GM19463 (cell line): Measurements from ENCODE around the gene CEP162.
"Not testable (repeated sequence)": the region's sequence is repeated elsewhere in the genome, so short reads cannot be mapped to it uniquely, and the experiment has no call there.

Experiments used
- ATAC-seq: cut with Tn5 transposase; IDR thresholded peaks from one replicate; pipeline ENCODE4 v1.9.1; 2021; ENCODE audit warnings: mild to moderate bottlenecking, moderate library complexity; ENCODE audit not compliant: unreplicated experiment

The CEP162 gene

DNA sequence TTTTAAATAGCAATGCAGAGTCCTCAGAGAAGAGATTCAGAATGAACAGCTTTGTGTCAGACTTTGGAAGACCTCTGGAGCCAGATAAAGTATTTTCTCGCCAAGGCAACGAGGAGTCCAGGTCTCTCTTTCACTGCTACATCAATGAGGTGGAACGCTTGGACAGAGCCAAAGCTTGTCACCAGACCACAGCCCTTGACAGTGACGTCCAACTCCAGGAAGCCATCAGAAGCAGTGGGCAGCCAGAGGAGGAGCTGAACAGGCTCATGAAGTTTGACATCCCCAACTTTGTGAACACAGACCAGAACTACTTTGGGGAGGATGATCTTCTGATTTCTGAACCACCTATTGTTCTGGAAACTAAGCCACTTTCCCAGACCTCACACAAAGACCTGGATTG is 138.4 kb downstream of the CEP162 start:
- no peak for ATAC-seq

DNA sequence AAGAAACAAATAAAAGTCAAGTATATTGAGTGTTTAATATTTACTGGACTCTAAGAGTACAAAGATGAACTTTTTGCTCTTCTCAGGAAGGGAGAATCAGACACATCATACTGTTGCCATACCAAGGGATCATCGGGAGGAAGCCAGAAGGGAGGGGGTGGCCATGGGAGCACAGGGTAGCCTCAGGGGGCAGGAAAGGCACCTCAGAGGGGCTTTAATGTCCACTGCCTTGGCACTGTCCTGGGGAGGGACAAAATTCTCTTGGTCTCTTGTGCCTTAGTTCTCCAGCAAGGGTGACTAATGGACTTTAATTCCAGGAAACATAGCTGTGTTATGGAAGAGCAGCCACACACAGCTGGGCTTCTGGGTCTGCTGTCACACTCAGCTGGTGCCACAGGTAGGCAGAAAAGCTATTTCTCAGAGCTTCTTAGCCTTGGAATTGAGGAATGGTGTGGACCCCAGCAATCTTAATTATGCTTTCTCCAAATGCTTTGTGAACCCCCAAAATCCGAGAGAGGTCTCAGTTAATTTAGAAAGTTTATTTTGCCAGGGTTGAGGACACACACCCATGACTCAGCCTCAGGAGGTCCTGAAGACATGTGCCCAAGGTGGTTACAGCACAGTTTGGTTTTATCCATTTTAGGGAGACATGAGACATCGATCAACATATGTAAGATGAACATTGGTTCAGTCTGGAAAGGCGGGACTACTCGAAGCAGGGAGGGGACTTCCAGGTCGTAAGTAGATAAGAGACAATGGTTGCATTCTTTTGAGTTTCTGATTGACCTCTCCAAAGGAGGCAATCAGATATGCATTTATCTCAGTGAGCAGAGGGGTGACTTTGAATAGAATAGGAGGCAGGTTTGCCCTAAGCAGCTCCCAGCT is 140.7 kb downstream of the CEP162 start:
- ATAC-seq, result no peak

DNA sequence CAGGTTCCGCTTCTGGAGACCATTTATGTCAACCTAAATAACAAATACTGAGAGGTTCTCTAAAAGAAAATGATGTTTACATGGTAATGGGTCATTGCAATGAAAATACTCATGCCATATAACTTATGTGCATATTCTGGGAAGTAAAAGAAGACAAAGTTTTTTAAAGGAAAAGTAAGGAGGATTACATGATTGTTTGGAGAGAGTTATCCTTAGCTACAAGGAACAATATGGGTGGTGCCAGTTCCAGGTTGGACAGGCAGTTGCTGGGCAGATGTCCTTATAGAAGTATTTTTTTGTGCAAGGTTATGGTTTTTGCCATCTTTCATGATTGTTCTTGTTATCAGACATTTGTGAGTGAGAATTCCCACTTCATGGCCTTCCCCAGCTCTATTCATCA is 141.4 kb downstream of the CEP162 start:
- no peak for ATAC-seq

DNA sequence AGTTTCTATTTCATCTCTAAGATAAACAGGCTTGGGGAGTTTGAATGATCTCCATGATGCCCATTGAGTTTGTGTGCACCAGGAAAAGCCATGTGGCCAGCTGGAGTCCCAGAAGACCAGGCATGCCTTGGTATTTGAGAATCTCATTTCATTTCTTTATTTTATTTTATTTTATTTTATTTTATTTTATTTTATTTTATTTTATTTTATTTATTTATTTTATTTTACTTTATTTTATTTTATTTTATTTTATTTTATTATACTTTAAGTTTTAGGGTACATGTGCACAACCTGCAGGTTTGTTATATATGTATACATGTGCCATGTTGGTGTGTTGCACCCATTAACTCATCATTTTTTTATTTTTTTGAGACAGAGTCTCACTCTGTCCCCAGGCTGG is 142.7 kb downstream of the CEP162 start:
- not testable (repeated sequence) for ATAC-seq

DNA sequence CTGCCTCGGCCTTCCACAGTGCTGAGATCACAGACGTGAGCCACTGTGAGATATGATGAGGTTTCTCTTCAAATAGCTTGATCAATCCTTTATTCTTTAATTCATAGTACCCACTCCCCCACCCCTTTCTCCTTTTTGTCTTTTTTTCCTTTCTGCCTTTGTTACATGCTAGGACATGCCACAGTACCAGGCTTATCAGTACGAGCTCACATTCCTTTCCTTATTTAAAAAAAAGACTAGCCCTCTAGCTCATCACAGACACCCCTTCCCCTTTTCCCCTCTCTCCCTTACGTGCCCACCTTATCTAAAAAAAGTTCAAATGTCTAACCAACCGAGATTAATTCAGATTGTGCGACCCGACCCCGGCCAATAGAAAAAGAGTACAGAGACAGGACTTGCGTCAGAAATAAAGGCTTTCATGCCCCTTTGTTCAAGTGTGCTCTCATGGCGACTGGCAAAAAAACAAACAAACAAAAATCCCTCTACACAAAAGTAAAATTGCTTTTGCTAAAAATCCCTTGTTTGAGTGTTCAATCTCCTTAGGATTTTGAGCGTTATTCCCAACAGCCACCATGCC is 144.7 kb downstream of the CEP162 start:
- no peak for ATAC-seq

DNA sequence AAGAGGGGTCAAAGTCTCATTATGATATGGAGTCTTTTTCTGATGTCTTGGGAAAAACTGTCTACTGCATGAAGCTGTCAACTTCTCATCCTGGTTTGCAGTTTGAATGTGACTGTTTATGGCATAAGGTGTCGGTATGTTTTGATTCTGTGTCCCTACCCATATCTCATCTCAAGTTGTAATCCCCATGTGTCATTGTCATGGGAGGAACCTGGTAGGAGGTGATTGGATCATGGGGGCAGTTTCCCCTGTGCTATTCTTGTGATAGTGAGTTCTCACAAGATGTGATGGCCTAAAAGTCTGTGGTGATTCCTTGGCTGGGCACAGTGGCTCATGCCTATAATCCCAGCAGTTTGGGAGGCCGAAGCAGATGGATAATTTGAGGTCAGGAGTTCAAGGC is 146.2 kb downstream of the CEP162 start:
- ATAC-seq, result no peak

DNA sequence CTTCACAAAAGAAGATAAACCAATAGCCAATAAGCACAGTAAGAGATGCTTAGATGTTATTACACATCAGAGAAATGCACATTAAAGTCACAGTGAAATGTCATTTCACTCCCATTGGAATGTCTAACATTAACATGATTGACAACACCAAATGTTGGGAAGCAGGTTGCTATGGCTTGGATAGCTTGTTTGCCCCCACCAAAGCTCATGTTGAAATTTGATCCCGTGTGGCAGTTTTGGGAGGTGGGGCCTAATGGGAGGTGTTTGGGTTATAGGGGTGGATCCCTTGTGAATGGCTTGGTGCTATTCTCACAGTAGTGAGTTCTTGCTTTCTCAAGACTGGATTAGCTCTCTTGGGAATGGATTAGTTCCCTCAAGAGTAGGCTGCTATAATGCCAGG is 149.1 kb downstream of the CEP162 start:
- no peak for ATAC-seq

DNA sequence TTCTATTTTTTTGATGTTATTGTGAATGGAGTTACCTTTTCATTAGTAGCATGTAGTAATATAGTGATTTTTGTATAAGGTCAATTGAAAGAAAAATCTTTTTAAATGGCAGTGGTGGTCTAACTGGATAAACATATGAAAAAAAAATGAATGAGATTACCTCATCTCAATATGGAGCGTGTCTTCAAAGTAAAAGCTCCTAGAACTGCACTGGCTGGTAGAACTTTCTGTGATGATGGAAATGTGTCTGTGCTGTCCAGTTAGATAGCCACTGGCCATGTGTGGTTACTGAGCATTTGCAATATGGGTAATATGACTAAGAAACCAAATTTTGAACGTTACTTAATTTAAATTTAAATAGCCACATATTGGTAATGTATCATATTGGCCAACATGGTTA is 149.8 kb downstream of the CEP162 start:
- no peak for ATAC-seq

DNA sequence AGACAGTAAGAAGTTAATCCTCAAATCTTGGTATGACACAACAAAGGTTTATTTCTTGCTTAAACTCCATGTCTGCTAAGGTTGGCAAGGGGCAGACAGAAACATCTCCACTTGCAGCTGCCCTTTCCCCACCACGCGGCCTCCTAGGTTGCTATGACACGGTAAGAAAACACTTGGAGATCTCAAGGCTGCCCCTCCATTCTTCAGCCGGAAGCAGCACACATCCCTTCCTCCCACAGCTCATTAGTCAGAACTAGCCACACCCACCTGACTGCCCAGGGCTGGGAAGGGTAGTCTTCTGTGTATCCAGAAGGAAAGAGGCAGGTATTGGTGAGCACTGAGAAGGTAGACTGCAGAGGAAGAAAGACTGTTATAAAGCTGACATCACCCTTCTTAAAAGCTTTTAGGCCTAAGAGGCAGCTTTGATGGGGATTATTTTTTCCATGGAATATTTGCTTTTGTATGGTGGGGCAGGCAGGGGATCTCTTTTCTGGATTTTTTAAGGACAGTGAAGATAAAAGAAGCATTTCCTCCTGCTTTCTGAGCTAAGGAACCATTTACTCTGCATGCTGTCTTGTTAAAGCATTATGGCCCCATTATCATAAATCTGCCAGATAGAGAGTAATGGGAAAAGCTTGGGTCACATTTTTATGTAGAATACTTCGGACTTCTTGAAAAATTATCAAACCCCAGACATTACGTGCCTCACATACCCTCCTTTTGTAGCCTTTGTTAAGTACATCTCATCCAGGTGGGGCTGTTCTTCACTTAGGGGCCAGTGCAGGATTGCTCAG is 152.3 kb downstream of the CEP162 start:
- no peak for ATAC-seq
